ENCODE data around the gene DES. TPM values are rescaled to one million over a fixed set of nuclear protein-coding genes. Genes with fewer than 3 reads are reported as not detected.

The DES gene
- total and polyA plus RNA-seq, 9 of the 15 experiments (the other 6 are each of a cell fraction or from before 2014, with no cell fraction given): 2.5 to 58.9 (median 21.9) TPM

GRCh38 chr2:219387306-219388120 is 30.7 kb upstream of the DES start, which contains the start of gene DNPEP (continued):
- TF ChIP-seq NFE2L1 (tag; IDR thresholded peaks at IDR 0.05; ENCODE audit: borderline replicate concordance, low read depth) (no peak), ZBTB8A (IDR thresholded peaks at IDR 0.05; ENCODE audit: partially characterized antibody) (no peak), HDAC2 (IDR thresholded peaks at IDR 0.05) (no peak), ZNF518B (CRISPR knock-in tag; IDR thresholded peaks at IDR 0.05) (no peak), CHAMP1 (IDR thresholded peaks at IDR 0.05) (no peak), POLR2G (IDR thresholded peaks at IDR 0.05; ENCODE audit: low read depth, low read length) (peak; percentile 76), HIVEP1 (CRISPR knock-in tag; IDR thresholded peaks at IDR 0.05) (no peak), E2F3 (CRISPR knock-in tag; IDR thresholded peaks at IDR 0.05) (no peak), MAFF (IDR thresholded peaks at IDR 0.05; ENCODE audit: low read length) (no peak), PML (IDR thresholded peaks at IDR 0.05; ENCODE audit: low read length) (no peak), HMGN3 (IDR thresholded peaks at IDR 0.05; ENCODE audit: borderline replicate concordance, extremely low read depth, insufficient read length, low read depth, low read length) (peak; percentile 40), NR2C2 (CRISPR knock-in tag; IDR thresholded peaks at IDR 0.05) (0 out of 2 replicates have a peak, but pooled peaks have one; percentile 29), NR2C2 (tag; IDR thresholded peaks at IDR 0.05) (peak; percentile 81), RBBP5 (IDR thresholded peaks at IDR 0.05; ENCODE audit: borderline replicate concordance, insufficient read depth, low read length, poor library complexity, severe bottlenecking) (peak; percentile 44), SMARCE1 (IDR thresholded peaks at IDR 0.05) (peak; percentile 50; the same call in 1 of the 2 replicates), DPF2 (IDR thresholded peaks at IDR 0.05) (0 out of 2 replicates have a peak, but pooled peaks have one; percentile 27), TCF15 (CRISPR knock-in tag; IDR thresholded peaks at IDR 0.05) (no peak), ARID3A (IDR thresholded peaks at IDR 0.05; ENCODE audit: borderline replicate concordance, low read depth, low read length) (no peak), ZNF444 (CRISPR knock-in tag; IDR thresholded peaks at IDR 0.05) (no peak), PHB (CRISPR knock-in tag; IDR thresholded peaks at IDR 0.05) (no peak)

Measured in K562 (cell line).